Activated CD4-positive, alpha-beta T cell treated with anti-CD3 and anti-CD28 coated beads, Interleukin-2, Interleukin-6, amounts not matched to agents 100 ng/mL and 50 ng/mL, durations not matched to agents 16 hours and 8 hours (primary cell): ENCODE results near the gene GPT2.
"Not testable (repeated sequence)": the region's sequence is repeated elsewhere in the genome, so short reads cannot be mapped to it uniquely, and the experiment has no call there.

Source experiments
- DNase-seq: peaks from one replicate; pipeline ENCODE4 v3.0.0-alpha.2; 2020

Gene GPT2

GRCh38 chr16:46924402-46924801 lies 40.2 kb downstream of the GPT2 start:
- DNase-seq = no peak

- DNase-seq = no peak
Observed at GRCh38 chr16:46926470-46927225, 42.5 kb downstream of the GPT2 start.

- no peak for DNase-seq
Observed at GRCh38 chr16:46927273-46927672, 43.1 kb downstream of the GPT2 start.

GRCh38 chr16:46928811-46929210 lies 44.6 kb downstream of the GPT2 start:
- DNase-seq = no peak

GRCh38 chr16:46929378-46930332 lies 45.5 kb downstream of the GPT2 start:
- DNase-seq = peak; percentile 82

- DNase-seq = no peak
Observed at GRCh38 chr16:46930861-46931260, 46.7 kb downstream of the GPT2 start.

GRCh38 chr16:46932802-46933201 lies 48.6 kb downstream of the GPT2 start:
- no peak for DNase-seq

- DNase-seq = no peak
Observed at GRCh38 chr16:46937536-46937935, 53.4 kb downstream of the GPT2 start.

- not testable (repeated sequence) for DNase-seq
Observed at GRCh38 chr16:46944713-46945112, 60.6 kb downstream of the GPT2 start.

- DNase-seq = peak; percentile 73
Observed at GRCh38 chr16:46947900-46948547, 63.9 kb downstream of the GPT2 start.

GRCh38 chr16:46948548-46949166 lies 64.5 kb downstream of the GPT2 start:
- DNase-seq = peak; percentile 9

- DNase-seq = peak; percentile 86
Observed at GRCh38 chr16:46949241-46949892, 65.2 kb downstream of the GPT2 start.

GRCh38 chr16:46950009-46950408 lies 65.8 kb downstream of the GPT2 start:
- no peak for DNase-seq

- DNase-seq = no peak
Observed at GRCh38 chr16:46954562-46954961, 70.4 kb downstream of the GPT2 start.

GRCh38 chr16:46961373-46962353 lies 77.5 kb downstream of the GPT2 start:
- peak; percentile 67 for DNase-seq

- no peak for DNase-seq
Observed at GRCh38 chr16:46962629-46963028, 78.5 kb downstream of the GPT2 start.

GRCh38 chr16:46968063-46968435 lies 83.9 kb downstream of the GPT2 start:
- no peak for DNase-seq

GRCh38 chr16:46970089-46970488 lies 85.9 kb downstream of the GPT2 start:
- no peak for DNase-seq

GRCh38 chr16:46971271-46971670 lies 87.1 kb downstream of the GPT2 start:
- DNase-seq = no peak

GRCh38 chr16:46972429-46973206 lies 88.5 kb downstream of the GPT2 start:
- peak; percentile 67 for DNase-seq
